Activated T-cell treated with anti-CD3 and anti-CD28 coated beads, Interleukin-2, amount 50 U/mL, for 24 hours (primary cell): ENCODE results near the gene CWH43.
"Not testable (repeated sequence)": the region's sequence is repeated elsewhere in the genome, so short reads cannot be mapped to it uniquely, and the experiment has no call there.

Source experiments
- DNase-seq: peaks from one replicate; pipeline ENCODE4 v3.0.0-alpha.2; 2020
- H3K27ac Mint-ChIP-seq: 2 replicates; pipeline ENCODE4 v1.8.0; 2020; ENCODE audit warnings: mild to moderate bottlenecking, mixed read lengths
- H3K27me3 Mint-ChIP-seq: 2 replicates; pipeline ENCODE4 v1.8.0; 2020; ENCODE audit warnings: mixed read lengths
- H3K36me3 Mint-ChIP-seq: 2 replicates; pipeline ENCODE4 v1.8.0; 2020; ENCODE audit warnings: low read depth, mixed read lengths
- H3K4me1 Mint-ChIP-seq: 2 replicates; pipeline ENCODE4 v1.8.0; 2020; ENCODE audit warnings: low read depth, mixed read lengths
- H3K4me3 Mint-ChIP-seq: 2 replicates; pipeline ENCODE4 v1.8.0; 2020; ENCODE audit warnings: mild to moderate bottlenecking, moderate library complexity, mixed read lengths
- H3K9me3 Mint-ChIP-seq: 2 replicates; pipeline ENCODE4 v1.8.0; 2020; ENCODE audit warnings: mixed read lengths

The CWH43 gene

GRCh38 chr4:48962636-48963035 is 23.4 kb upstream of the CWH43 start:
- no peak overlapping the region for H3K4me3 Mint-ChIP-seq
- no peaks in the 10 kb centered on the region for H3K4me1 Mint-ChIP-seq
- H3K27ac Mint-ChIP-seq, result no peak overlapping the region
- H3K9me3 Mint-ChIP-seq, result no peaks in the 10 kb centered on the region
- no peaks in the 10 kb centered on the region for H3K27me3 Mint-ChIP-seq
- no peak for DNase-seq
- H3K36me3 Mint-ChIP-seq, result no peaks in the 10 kb centered on the region

- Mint-ChIP-seq H3K36me3 (no peaks in the 10 kb centered on the region), H3K9me3 (no peaks in the 10 kb centered on the region), H3K4me3 (no peak overlapping the region), H3K27me3 (no peaks in the 10 kb centered on the region), H3K4me1 (no peaks in the 10 kb centered on the region), H3K27ac (no peak overlapping the region)
- peak; percentile 63 for DNase-seq
Measured at GRCh38 chr4:48963042-48963679, 22.9 kb upstream of the CWH43 start.

- H3K9me3 Mint-ChIP-seq, result no peaks in the 10 kb centered on the region
- no peak for DNase-seq
- H3K27me3 Mint-ChIP-seq, result no peaks in the 10 kb centered on the region
- peaks cover 7% of the 10 kb centered on the region for H3K4me1 Mint-ChIP-seq
- H3K36me3 Mint-ChIP-seq, result no peaks in the 10 kb centered on the region
- no peak overlapping the region for H3K27ac Mint-ChIP-seq
- no peak overlapping the region for H3K4me3 Mint-ChIP-seq
Measured at GRCh38 chr4:48967101-48967500, 19.0 kb upstream of the CWH43 start.

DNA sequence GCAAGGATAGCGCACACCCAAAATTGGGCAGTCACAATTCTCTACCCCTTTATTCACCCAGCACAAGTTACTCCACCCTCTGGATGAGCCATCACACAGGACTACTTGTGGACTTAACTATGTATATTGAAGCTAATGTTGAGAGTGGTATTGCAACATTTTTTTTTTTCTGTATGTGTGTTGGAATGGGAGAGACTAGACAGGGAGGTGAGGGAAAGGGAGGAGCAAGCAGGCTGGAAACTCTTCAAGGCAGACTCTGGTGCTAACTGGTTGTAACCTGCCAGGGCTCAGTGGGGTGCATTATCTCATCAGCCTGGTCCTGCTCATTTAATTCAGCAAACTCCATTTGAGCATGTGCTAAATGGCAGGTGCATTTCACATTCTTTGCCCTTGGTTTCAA is 18.4 kb upstream of the CWH43 start:
- Mint-ChIP-seq H3K36me3 (no peaks in the 10 kb centered on the region), H3K27ac (no peak overlapping the region)

GRCh38 chr4:48968814-48969213 is 17.3 kb upstream of the CWH43 start:
- Mint-ChIP-seq H3K27ac (no peak overlapping the region), H3K36me3 (no peaks in the 10 kb centered on the region), H3K4me1 (peaks cover 7% of the 10 kb centered on the region), H3K27me3 (no peaks in the 10 kb centered on the region), H3K9me3 (no peaks in the 10 kb centered on the region), H3K4me3 (no peak overlapping the region)
- no peak for DNase-seq

More for the DNA sequence above, 18.4 kb upstream of the CWH43 start:
- no peaks in the 10 kb centered on the region for H3K9me3 Mint-ChIP-seq
- DNase-seq, result no peak
- no peaks in the 10 kb centered on the region for H3K27me3 Mint-ChIP-seq
- no peak overlapping the region for H3K4me3 Mint-ChIP-seq
- H3K4me1 Mint-ChIP-seq, result peaks cover 7% of the 10 kb centered on the region

DNA sequence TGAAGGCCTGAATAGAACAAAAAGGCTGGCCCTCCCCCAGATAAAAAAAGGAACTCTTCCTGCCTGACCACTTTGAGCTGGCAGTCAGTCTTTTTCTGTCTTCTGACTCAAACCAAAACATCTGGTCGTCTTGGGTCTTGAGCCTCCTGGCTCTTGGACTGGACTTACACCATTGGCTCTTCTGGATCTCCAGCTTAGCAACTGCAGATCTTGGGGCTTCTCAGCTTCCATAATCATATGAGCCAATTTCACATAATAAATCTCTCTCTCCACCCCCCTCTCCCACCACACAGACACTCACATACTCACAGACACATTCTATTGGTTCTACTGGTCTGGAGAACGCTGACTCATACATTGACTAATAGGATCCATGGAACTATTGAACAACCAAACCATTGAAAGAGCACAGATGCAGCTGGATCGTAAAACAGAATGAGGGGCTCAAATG is 15.6 kb upstream of the CWH43 start:
- no peak for DNase-seq

GRCh38 chr4:48974979-48975640 is 11.0 kb upstream of the CWH43 start:
- H3K9me3 Mint-ChIP-seq, result no peaks in the 10 kb centered on the region
- DNase-seq, result no peak
- peaks cover 19% of the 10 kb centered on the region for H3K27me3 Mint-ChIP-seq
- peaks cover 5% of the 10 kb centered on the region for H3K4me1 Mint-ChIP-seq
- H3K27ac Mint-ChIP-seq, result no peak overlapping the region
- no peaks in the 10 kb centered on the region for H3K36me3 Mint-ChIP-seq
- no peak overlapping the region for H3K4me3 Mint-ChIP-seq

More for the DNA sequence above, 15.6 kb upstream of the CWH43 start:
- Mint-ChIP-seq H3K27me3 (peaks cover 7% of the 10 kb centered on the region), H3K4me3 (no peak overlapping the region), H3K36me3 (no peaks in the 10 kb centered on the region), H3K27ac (no peak overlapping the region), H3K4me1 (peaks cover 7% of the 10 kb centered on the region), H3K9me3 (no peaks in the 10 kb centered on the region)

DNA sequence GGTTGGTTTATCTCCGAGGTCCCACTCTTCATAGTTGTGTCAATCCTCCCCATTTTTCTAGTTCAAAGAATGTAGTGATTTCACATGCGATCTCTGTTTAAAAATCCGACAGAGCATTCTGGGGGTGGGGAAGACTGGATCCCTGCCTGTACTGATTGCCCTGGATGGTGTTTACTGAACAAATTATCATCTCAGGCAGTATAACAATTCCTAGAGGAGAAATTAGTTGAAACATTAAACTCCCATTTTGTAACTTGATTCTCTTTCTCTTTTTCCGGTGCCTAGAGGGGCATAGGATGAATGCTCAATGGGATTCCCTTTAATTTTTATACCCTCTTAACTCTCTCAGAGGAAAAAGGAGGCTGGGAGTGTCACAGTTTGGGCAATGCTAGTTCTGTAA is 10.0 kb upstream of the CWH43 start:
- Mint-ChIP-seq H3K27me3 (peaks cover 19% of the 10 kb centered on the region), H3K36me3 (no peaks in the 10 kb centered on the region), H3K4me3 (no peak overlapping the region), H3K27ac (no peak overlapping the region), H3K4me1 (no peaks in the 10 kb centered on the region), H3K9me3 (no peaks in the 10 kb centered on the region)
- DNase-seq, result no peak

GRCh38 chr4:48979914-48980579 is 6.0 kb upstream of the CWH43 start:
- H3K4me1 Mint-ChIP-seq, result no peaks in the 10 kb centered on the region
- H3K27ac Mint-ChIP-seq, result no peak overlapping the region
- no peak for DNase-seq
- H3K27me3 Mint-ChIP-seq, result peaks cover 43% of the 10 kb centered on the region
- no peaks in the 10 kb centered on the region for H3K36me3 Mint-ChIP-seq
- H3K9me3 Mint-ChIP-seq, result peaks cover 5% of the 10 kb centered on the region
- no peak overlapping the region for H3K4me3 Mint-ChIP-seq

GRCh38 chr4:48984005-48984404 is 2.1 kb upstream of the CWH43 start:
- not testable (repeated sequence) for DNase-seq, H3K4me3 Mint-ChIP-seq
- peaks cover 55% of the 10 kb centered on the region for H3K27me3 Mint-ChIP-seq

DNA sequence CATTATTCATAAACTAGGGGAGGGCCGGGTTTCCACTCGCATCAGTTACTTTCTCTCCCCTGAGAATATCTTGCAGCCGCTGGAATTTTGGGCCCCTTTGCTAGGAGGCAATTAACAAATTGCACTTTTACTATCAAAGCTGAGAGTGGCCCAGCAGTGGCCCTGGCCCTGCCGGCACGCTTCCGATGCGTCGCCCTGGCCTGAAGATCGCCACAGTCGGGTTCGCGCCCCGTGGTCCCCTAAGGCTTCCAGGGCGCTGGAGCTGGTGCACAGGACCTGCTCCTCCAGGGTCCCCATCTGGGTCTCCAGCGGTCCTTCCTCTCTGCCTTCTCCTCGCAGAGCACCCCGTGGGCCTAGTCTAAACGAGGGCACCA is 486 bp upstream of the CWH43 start:
- no peaks in the 10 kb centered on the region for H3K36me3 Mint-ChIP-seq
- H3K4me3 Mint-ChIP-seq, result no peak overlapping the region
- no peaks in the 10 kb centered on the region for H3K4me1 Mint-ChIP-seq
- peaks cover 5% of the 10 kb centered on the region for H3K9me3 Mint-ChIP-seq
- peaks cover 61% of the 10 kb centered on the region for H3K27me3 Mint-ChIP-seq
- no peak overlapping the region for H3K27ac Mint-ChIP-seq
- DNase-seq, result no peak

More at GRCh38 chr4:48984005-48984404, 2.1 kb upstream of the CWH43 start:
- not testable (repeated sequence) for H3K36me3 Mint-ChIP-seq, H3K27ac Mint-ChIP-seq, H3K4me1 Mint-ChIP-seq, H3K9me3 Mint-ChIP-seq

GRCh38 chr4:48986654-48987164 is 634 bp downstream of the CWH43 start:
- H3K27ac Mint-ChIP-seq, result no peak overlapping the region
- peaks cover 5% of the 10 kb centered on the region for H3K9me3 Mint-ChIP-seq
- H3K27me3 Mint-ChIP-seq, result peaks cover 62% of the 10 kb centered on the region
- H3K4me3 Mint-ChIP-seq, result no peak overlapping the region
- H3K36me3 Mint-ChIP-seq, result no peaks in the 10 kb centered on the region
- no peak for DNase-seq
- no peaks in the 10 kb centered on the region for H3K4me1 Mint-ChIP-seq

DNA sequence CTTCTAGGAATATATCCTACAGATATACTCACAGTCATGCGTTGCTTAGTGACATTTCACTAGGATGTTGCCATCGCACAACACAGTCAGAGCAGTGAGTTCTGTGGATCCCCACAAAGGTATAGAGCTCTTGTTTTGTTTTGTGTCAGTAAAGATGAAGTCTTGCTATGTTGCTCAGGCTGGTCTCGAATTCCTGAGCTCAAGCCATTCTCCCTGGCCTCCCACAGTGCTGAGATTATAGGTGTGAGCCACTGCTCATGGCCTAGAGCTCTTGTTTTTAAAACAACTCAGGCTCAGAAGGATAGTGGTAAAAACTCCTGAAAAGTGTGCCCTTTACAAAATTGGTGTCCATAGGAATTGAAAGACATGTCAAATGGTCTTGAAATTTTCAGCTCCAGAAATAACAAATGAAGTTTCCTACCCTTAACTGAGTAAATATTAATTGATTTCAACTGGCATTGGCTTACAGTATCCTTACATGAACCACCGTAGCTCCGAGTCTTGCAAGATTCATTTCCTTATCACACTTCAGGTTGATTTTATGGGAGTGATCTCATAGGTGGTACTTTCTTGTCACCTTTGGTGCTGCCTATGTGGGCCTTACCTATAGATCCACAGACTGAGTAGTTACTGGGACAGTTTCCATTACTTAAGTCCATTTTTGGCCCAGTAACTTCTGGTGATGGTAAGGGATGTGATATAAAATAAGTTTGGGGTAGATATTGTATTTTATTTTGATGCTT is 3.6 kb downstream of the CWH43 start:
- no peak for DNase-seq
- no peak overlapping the region for H3K27ac Mint-ChIP-seq
- peaks cover 44% of the 10 kb centered on the region for H3K27me3 Mint-ChIP-seq
- H3K4me3 Mint-ChIP-seq, result no peak overlapping the region
- no peaks in the 10 kb centered on the region for H3K36me3 Mint-ChIP-seq
- no peaks in the 10 kb centered on the region for H3K4me1 Mint-ChIP-seq
- no peaks in the 10 kb centered on the region for H3K9me3 Mint-ChIP-seq

DNA sequence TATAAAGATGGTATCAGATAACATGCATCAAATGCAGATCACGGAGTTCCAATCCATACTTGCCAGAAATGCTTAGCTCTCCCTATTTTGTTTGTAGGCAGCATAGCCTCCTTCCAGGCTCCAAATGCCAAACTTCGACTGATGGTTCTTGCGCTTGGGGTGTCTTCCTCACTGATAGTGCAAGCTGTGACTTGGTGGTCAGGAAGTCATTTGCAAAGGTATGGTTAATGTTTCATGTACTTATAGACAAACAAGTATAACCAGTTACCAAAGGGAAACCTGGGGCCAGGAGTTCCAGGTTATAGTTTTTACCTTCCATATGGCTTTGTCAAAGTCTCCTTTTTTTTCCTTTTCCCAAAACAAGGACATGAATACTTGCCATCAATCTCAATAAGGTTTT is 5.3 kb downstream of the CWH43 start:
- Mint-ChIP-seq H3K4me3 (no peak overlapping the region), H3K27me3 (peaks cover 36% of the 10 kb centered on the region), H3K27ac (no peak overlapping the region), H3K4me1 (no peaks in the 10 kb centered on the region), H3K9me3 (no peaks in the 10 kb centered on the region), H3K36me3 (no peaks in the 10 kb centered on the region)
- no peak for DNase-seq
